COR-L47 (cell line): ENCODE measurements around the gene CTF1.
"Not testable (repeated sequence)": the region's sequence is repeated elsewhere in the genome, so short reads cannot be mapped to it uniquely, and the experiment has no call there.

Source experiments
- DNase-seq: peaks from one replicate; lab custom pipeline; 2025; lab: John Stamatoyannopoulos, UW

Gene CTF1

GRCh38 chr16:30896261-30896888 lies at the start of gene CTF1:
CTF1 (plus strand) TSS chr16:30896614; CDS start chr16:30896644, 30 bp downstream.
- no peak for DNase-seq

GRCh38 chr16:30846649-30847402 lies 49.6 kb upstream of the CTF1 start:
- no peak for DNase-seq

GRCh38 chr16:30850246-30850645 lies 46.2 kb upstream of the CTF1 start:
- DNase-seq = no peak

GRCh38 chr16:30853758-30854157 lies 42.7 kb upstream of the CTF1 start:
- DNase-seq = no peak

- DNase-seq = no peak
Observed at GRCh38 chr16:30858111-30858495, 38.3 kb upstream of the CTF1 start.

- DNase-seq = no peak
Observed at GRCh38 chr16:30858829-30859423, 37.5 kb upstream of the CTF1 start.

- DNase-seq = not testable (repeated sequence)
Observed at GRCh38 chr16:30860729-30861128, 35.7 kb upstream of the CTF1 start.

- not testable (repeated sequence) for DNase-seq
Observed at GRCh38 chr16:30863178-30863577, 33.2 kb upstream of the CTF1 start.

- DNase-seq = no peak
Observed at GRCh38 chr16:30866031-30866430, 30.4 kb upstream of the CTF1 start.

GRCh38 chr16:30867747-30868146 lies 28.7 kb upstream of the CTF1 start:
- no peak for DNase-seq

GRCh38 chr16:30870904-30871303 lies 25.5 kb upstream of the CTF1 start:
- DNase-seq = no peak

- DNase-seq = no peak
Observed at GRCh38 chr16:30874244-30874820, 22.1 kb upstream of the CTF1 start.

- peak; percentile 95 for DNase-seq
Observed at GRCh38 chr16:30874821-30875717, 21.3 kb upstream of the CTF1 start.

- peak; percentile 21 for DNase-seq
Observed at GRCh38 chr16:30875871-30876801, 20.3 kb upstream of the CTF1 start.

- no peak for DNase-seq
Observed at GRCh38 chr16:30876867-30877266, 19.5 kb upstream of the CTF1 start.

- no peak for DNase-seq
Observed at GRCh38 chr16:30882429-30883310, 13.7 kb upstream of the CTF1 start.

GRCh38 chr16:30884760-30885159 lies 11.7 kb upstream of the CTF1 start:
- no peak for DNase-seq

- DNase-seq = no peak
Observed at GRCh38 chr16:30885196-30885595, 11.2 kb upstream of the CTF1 start.

GRCh38 chr16:30886145-30886544 lies 10.3 kb upstream of the CTF1 start:
- DNase-seq = no peak

- no peak for DNase-seq
Observed at GRCh38 chr16:30887927-30888326, 8.5 kb upstream of the CTF1 start.
